GM21367 (cell line): ENCODE data around the gene ZMYND15.
"Not testable (repeated sequence)": the region's sequence is repeated elsewhere in the genome, so short reads cannot be mapped to it uniquely, and the experiment has no call there.

Source experiments
- ATAC-seq: cut with Tn5 transposase; IDR thresholded peaks from one replicate; pipeline ENCODE4 v1.9.1; 2021; ENCODE audit not compliant: unreplicated experiment

The ZMYND15 gene, protein sequence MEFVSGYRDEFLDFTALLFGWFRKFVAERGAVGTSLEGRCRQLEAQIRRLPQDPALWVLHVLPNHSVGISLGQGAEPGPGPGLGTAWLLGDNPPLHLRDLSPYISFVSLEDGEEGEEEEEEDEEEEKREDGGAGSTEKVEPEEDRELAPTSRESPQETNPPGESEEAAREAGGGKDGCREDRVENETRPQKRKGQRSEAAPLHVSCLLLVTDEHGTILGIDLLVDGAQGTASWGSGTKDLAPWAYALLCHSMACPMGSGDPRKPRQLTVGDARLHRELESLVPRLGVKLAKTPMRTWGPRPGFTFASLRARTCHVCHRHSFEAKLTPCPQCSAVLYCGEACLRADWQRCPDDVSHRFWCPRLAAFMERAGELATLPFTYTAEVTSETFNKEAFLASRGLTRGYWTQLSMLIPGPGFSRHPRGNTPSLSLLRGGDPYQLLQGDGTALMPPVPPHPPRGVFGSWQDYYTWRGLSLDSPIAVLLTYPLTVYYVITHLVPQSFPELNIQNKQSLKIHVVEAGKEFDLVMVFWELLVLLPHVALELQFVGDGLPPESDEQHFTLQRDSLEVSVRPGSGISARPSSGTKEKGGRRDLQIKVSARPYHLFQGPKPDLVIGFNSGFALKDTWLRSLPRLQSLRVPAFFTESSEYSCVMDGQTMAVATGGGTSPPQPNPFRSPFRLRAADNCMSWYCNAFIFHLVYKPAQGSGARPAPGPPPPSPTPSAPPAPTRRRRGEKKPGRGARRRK

GRCh38 chr17:4739122-4740024 is at the start of gene ZMYND15, which contains the start of gene CXCL16:
Gene ZMYND15, plus strand, starts transcription at chr17:4739833. Its CDS starts 716 bp downstream, at chr17:4740549.
Gene CXCL16, minus strand, starts transcription at chr17:4739928. Its CDS starts 589 bp downstream, at chr17:4739339.
- no peak for ATAC-seq

GRCh38 chr17:4689872-4690271 is 49.8 kb upstream of the ZMYND15 start:
- not testable (repeated sequence) for ATAC-seq

DNA sequence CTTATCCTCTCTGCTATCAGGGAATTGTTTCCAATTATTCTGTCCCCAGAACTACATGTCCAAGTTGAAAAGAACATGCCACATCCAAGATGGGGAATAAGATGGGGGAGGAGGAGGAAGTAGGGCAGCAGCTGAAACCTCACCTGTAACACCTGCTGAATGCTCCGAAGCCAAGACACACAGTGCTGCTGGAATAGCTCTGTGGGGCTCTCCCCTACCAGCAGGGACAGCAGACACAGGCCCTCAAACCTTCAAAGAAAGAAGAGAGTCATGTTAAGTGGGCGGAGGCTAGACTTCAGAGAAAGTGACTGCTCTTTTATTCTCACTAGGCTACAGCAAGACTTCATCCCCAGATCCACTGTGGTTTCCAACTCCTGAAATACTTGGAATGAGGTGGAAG is 48.9 kb upstream of the ZMYND15 start:
- ATAC-seq: no peak

DNA sequence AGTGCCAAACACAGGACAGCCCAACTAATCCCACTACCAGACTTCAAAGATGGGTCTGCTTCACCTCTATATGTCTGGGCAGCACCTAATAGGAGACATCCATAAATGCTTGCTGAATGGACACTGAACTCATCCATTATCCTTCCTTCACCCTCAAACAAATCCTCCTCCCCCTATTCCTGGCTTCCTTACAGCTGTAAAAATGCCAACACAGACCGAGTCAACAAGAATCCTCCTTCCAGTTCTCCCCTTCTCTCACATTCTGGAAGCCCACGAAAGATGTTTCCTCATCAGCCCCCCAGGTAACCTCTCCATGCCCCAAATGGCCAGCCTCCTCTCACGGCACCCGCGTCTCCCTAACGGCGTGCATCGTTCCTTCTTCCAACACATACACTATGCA is 47.9 kb upstream of the ZMYND15 start:
- ATAC-seq: no peak

GRCh38 chr17:4693416-4693815 is 46.2 kb upstream of the ZMYND15 start:
- no peak for ATAC-seq

- no peak for ATAC-seq
Observed at GRCh38 chr17:4696437-4696805, 43.2 kb upstream of the ZMYND15 start.

- ATAC-seq: not testable (repeated sequence)
Observed at GRCh38 chr17:4699401-4700056, 40.1 kb upstream of the ZMYND15 start.

DNA sequence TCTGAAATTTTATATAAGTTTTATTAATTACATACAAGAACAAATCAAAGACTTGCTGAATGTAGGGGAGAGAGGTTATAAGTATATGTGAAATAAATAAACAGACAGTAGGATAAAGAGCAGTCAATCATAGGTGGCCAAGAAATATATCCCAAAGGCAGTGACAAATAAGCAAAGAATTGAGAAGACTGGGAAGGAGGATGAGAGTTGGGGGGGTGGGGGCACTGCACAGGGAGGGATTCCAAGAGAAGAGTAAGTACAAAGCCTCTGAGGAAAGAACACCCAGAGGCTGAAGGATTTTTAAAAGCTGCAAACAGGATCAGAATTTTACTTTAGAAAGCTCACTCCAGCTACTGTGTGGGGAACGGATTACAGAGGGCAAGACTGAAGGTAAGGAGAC is 38.5 kb upstream of the ZMYND15 start:
- no peak for ATAC-seq

- ATAC-seq: no peak
Observed at GRCh38 chr17:4703330-4703691, 36.3 kb upstream of the ZMYND15 start.

GRCh38 chr17:4704574-4704907 is 35.1 kb upstream of the ZMYND15 start:
- not testable (repeated sequence) for ATAC-seq

GRCh38 chr17:4704991-4705390 is 34.6 kb upstream of the ZMYND15 start:
- ATAC-seq: no peak

DNA sequence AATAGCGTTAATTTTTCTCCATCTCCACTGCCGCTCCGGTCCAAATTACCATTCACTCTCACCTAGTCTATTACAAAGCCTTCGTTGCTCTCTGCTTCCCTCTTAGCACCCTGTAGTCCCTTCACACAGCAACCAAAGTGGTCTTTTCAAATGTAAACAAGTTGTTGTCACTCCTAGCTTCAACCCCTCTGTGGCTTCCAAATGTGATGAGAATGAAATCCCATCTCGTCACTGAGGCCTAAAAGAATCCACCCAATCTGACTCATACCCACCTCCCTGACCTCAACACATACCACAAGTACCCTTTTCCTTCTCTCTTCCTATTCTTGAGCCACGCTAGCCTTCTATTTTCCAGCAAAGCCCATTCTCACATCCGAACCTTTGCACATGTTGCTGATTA is 33.5 kb upstream of the ZMYND15 start:
- ATAC-seq: no peak

GRCh38 chr17:4708436-4708835 is 31.2 kb upstream of the ZMYND15 start:
- ATAC-seq: no peak

DNA sequence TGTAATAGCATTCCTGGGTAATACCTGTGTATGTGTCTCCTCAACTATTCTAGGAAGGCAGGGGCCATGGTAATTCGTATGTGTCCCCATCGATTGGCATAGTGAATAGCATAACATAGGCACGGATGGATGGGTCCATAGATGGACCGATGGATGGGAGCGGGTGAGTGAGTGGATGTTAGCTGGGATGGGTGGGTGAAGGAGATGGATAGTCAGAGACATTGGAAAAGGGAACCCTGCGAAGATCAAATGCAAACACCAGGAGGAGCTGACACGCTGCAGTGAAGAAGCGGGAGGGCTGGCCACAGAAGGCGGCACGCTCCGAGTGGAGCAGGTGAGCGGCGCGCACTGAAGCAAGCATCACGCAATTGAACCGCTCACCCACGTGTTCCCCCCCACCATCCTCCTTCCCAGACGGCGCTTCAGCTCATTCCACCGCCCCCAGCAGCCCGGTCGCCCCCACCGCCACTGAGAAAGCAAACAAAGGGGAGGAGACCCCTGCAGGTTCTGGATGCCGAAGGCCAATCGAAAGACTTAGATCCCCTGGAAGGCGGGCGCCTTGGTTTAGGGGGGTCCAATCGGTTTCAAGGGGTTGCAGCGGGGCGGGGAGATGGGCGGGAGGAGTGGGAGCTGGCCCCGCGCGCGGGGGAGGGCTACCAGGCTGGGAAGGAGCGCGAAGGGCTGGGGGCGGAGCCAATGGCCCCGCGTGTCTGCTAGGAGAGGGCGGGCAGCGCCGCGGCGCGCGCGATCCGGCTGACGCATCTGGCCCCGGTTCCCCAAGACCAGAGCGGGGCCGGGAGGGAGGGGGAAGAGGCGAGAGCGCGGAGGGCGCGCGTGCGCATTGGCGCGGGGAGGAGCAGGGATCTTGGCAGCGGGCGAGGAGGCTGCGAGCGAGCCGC is 29.6 kb upstream of the ZMYND15 start, which contains the start of gene ARRB2:
ARRB2 (plus strand) TSS at position 839 of the 899 bp plus-strand sequence. CDS start 90 bp downstream, outside the sequence.
- peak; percentile 69 for ATAC-seq

GRCh38 chr17:4710693-4711634 is 28.7 kb upstream of the ZMYND15 start:
- ATAC-seq: peak; percentile 7

DNA sequence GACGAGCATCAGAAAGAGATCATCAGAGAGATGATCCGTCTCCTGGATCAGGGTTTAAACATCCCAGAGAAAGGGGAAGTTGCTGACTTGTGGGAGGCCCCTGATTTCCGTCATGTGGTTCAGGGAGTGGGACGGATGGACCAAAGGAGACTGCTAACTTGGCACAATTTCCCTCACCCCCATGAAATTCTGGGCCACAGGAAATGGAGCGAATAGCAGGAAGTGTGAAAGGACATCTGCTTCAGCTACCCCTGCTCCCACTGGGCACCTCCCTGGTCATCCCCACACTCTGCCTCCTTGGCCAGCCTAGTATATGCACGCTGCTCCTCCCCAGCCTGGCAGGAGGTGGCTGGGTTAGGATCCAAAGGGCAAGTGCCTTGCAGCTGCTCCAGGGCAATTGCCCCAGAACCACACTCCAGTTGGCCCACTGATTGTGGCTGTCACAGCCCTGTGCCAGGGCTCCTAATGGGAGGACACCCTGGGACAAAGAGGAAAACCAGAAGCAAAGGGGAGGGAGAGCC is 27.9 kb upstream of the ZMYND15 start:
- ATAC-seq: no peak

- no peak for ATAC-seq
Observed at GRCh38 chr17:4712526-4712925, 27.1 kb upstream of the ZMYND15 start.

- ATAC-seq: not testable (repeated sequence)
Observed at GRCh38 chr17:4714340-4715062, 25.1 kb upstream of the ZMYND15 start.
